Thoracic aorta (tissue), 2 donors: ENCODE measurements around the gene CENPL. TPM values are rescaled to one million over a fixed set of nuclear protein-coding genes. Genes with fewer than 3 reads are reported as not detected.
"Not testable (repeated sequence)": the region's sequence is repeated elsewhere in the genome, so short reads cannot be mapped to it uniquely, and the experiment has no call there.

Experiments
- ATAC-seq: fragments of 150-250 bp; one replicate; pipeline ENCODE4 v1.8.0; 2017; ENCODE audit warnings: low read depth; ENCODE audit not compliant: insufficient number of reproducible peaks, low FRiP score
- DNase-seq: peaks from one replicate; pipeline ENCODE4 v3.0.0-alpha.2; 2020; ENCODE audit warnings: low spot score
- H3K27ac ChIP-seq, 2 donors: fragments of 200-600 bp; sonication (generic); 1 replicate in 1 of 2; 2 replicates in 1 of 2; pipeline ENCODE4 v1.5.1; 2016; ENCODE audit warnings: mild to moderate bottlenecking in 2 of 2, moderate library complexity in 2 of 2
- H3K27me3 ChIP-seq: fragments of 200-600 bp; sonication (generic); replicated peaks from 2 replicates; pipeline ENCODE4 v1.6.0; 2016; ENCODE audit warnings: mild to moderate bottlenecking; ENCODE audit not compliant: insufficient read depth
- H3K36me3 ChIP-seq: fragments of 200-600 bp; sonication (generic); one replicate; pipeline ENCODE4 v1.5.1; 2016
- H3K4me1 ChIP-seq, 2 donors: fragments of 200-600 bp; sonication (generic); 1 replicate in 1 of 2; 2 replicates in 1 of 2; pipeline versions ENCODE4 v1.5.1 to v1.6.0; 2016; ENCODE audit warnings: low read depth in 2 of 2, mild to moderate bottlenecking in 1 of 2; ENCODE audit not compliant: control insufficient read depth in 1 of 2
- H3K4me3 ChIP-seq: fragments of 200-600 bp; sonication (generic); 2 replicates; pipeline ENCODE4 v1.5.1; 2016; ENCODE audit warnings: mild to moderate bottlenecking
- H3K9me3 ChIP-seq: fragments of 200-600 bp; sonication (generic); 2 replicates; pipeline ENCODE4 v1.5.1; 2016
- total RNA-seq, 2 donors: library from RNA; depleted of rRNA; stranded (reverse); fragments of >200 nt; gene quantifications; one replicate each; pipeline versions ENCODE4 v1.1.0 to v1.2.3, GENCODE V29; 2016
- TF ChIP-seq, protein P1 (sequence below): fragments of 200-600 bp; sonication (generic); IDR thresholded peaks from one replicate; pipeline ENCODE4 v1.5.1; 2019; ENCODE audit warnings: antibody characterized with exemption

Gene CENPL
- total RNA-seq, 2 donors from 2014 or later, result 1.5 to 3.3 TPM

DNA sequence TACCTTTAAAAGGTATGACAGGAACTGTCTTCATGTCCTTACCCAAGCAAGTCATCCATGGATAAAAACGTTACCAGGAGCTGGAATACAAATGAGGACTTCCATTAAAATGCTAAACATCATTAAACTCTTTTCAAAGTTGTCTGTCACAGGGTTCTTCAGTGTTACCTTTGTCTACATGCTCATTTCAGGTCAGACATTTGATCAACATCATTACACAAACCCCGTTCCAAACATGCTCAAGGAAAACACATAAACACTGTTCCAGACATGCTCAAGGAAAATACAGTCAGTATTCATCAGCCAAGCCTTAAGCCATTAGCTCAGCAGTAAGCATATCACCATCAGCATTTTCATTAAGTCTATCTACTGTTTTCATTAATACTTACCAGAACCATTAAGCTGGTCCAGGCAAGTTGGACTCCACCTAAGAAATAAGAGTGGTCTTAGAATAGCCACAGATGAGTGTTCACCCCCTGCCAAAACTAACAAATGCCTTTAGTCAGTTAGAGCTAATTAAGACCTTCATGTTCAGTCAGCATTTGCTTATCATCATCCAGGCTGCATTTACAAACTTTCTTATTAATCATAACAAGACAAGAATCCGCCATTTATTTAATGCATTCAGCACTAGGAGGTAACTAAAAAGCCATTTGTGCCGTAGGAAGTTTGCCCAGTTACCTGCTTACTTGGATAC lies 40.9 kb upstream of the CENPL start:
- no peak for ATAC-seq
- no peak overlapping the region for H3K27ac ChIP-seq
- TF ChIP-seq, protein P1, sequence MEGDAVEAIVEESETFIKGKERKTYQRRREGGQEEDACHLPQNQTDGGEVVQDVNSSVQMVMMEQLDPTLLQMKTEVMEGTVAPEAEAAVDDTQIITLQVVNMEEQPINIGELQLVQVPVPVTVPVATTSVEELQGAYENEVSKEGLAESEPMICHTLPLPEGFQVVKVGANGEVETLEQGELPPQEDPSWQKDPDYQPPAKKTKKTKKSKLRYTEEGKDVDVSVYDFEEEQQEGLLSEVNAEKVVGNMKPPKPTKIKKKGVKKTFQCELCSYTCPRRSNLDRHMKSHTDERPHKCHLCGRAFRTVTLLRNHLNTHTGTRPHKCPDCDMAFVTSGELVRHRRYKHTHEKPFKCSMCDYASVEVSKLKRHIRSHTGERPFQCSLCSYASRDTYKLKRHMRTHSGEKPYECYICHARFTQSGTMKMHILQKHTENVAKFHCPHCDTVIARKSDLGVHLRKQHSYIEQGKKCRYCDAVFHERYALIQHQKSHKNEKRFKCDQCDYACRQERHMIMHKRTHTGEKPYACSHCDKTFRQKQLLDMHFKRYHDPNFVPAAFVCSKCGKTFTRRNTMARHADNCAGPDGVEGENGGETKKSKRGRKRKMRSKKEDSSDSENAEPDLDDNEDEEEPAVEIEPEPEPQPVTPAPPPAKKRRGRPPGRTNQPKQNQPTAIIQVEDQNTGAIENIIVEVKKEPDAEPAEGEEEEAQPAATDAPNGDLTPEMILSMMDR, result no peak

DNA sequence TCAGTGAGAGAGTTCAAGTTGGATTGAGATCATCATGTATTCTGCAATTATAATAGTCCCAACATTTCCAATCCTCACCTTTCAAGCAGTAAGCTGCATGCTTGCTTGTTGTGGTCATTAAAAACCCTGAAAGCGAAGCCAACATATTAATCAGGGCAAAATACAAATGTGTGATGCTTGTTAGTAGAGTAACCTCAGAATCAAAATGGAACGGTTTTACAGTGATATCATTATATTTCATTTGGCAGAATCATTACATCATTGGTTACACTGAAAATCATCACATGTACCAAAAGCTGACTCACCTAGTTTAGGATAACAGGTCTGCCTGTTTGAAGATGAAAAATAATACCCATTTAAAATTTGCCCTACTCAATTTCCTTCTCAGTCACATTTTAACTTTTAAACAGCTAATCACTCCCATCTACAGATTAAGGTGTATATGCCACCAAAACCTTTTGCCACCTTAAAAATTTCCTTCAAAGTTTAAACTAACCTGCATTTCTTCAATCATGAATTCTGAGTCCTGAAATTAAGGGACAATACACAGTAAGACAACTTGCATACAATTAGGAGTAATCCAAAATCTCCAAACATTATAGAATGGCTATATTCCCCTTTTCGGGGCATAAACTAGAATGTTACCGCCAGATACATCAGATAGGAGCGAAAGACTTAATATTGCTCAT lies 39.6 kb upstream of the CENPL start:
- no peak for ATAC-seq
- H3K27ac ChIP-seq, result no peak overlapping the region
- DNase-seq, result no peak
- no peak overlapping the region for H3K4me3 ChIP-seq
- H3K9me3 ChIP-seq, result no peaks in the 10 kb centered on the region
- H3K27me3 ChIP-seq, result no peaks in the 10 kb centered on the region
- H3K4me1 ChIP-seq, result peaks cover 12 to 32% of the 10 kb centered on the region in 2 donors
- TF ChIP-seq, protein P1, result no peak
- H3K36me3 ChIP-seq, result peaks cover 27% of the 10 kb centered on the region

More for the DNA sequence above, 40.9 kb upstream of the CENPL start:
- DNase-seq, result no peak
- no peaks in the 10 kb centered on the region for H3K27me3 ChIP-seq
- no peaks in the 10 kb centered on the region for H3K9me3 ChIP-seq
- no peak overlapping the region for H3K4me3 ChIP-seq
- H3K4me1 ChIP-seq, result peaks cover 14 to 39% of the 10 kb centered on the region in 2 donors
- peaks cover 27% of the 10 kb centered on the region for H3K36me3 ChIP-seq

DNA sequence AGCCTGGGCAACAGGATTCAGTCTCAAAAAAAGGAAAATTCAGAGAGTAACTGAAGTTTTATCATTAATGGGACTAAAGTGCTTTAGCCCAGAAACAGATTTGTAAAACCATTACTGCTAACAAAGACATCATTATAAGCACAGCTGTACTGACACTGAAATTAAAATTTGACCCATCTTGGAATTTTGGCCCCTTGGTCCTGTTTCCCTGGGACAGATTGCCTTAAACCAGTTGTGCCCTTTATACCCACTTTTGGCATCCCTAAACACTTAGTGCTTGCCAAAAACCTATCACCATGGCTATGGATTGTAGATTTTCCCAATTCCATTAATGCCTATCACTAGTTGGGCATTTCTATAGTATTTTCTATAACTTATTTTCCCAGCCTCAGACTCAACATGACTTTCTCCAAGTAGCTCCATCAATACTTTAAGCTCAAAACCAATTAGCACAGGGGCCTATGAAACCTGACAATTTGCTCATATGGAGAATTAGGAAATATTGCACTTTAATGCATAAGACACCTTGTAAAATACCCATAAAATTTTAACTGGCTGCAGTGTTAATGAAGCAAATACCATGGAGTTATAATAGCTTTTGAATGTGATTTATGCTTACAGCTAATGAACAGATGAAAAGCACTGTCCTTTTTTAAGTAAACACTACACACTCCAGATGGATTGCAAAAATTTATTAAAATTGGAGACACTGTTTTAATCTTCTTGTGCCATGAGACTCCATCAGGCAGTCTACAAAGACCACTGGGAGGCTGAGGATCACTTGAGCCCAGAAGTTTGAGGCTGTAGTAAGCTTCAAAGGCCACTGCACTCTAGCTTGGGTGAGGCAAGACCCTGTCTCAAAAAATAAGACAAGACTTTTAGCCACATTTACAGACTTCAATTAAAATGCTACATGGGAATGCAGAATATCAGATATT lies 38.8 kb upstream of the CENPL start:
- Histone ChIP-seq H3K27ac (no peak overlapping the region), H3K36me3 (peaks cover 27% of the 10 kb centered on the region), H3K9me3 (no peaks in the 10 kb centered on the region), H3K4me1 (peaks cover 11 to 25% of the 10 kb centered on the region in 2 donors), H3K4me3 (no peak overlapping the region), H3K27me3 (no peaks in the 10 kb centered on the region)
- no peak for DNase-seq
- no peak for ATAC-seq
- TF ChIP-seq, protein P1, result no peak

DNA sequence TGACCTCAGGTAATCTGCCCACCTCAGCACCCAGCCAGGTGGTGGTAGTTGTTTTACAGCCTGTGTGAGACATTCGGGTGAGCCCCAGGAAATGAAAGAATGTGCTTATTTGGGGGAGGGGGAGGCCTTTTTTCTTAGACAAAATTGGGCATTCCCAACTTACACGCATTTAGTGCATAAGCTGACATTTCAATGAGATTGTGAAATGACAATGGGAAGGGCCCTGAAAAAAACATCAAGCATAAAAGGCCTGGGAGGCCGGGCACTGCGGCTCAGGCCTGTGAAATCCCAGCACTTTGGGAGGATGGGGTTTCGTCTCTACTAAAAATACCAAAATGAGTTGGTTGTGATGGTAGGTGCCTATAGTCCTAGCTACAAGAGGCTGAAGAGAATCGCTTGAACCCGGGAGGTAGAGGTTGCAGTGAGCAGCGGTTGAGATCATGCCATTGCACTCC lies 38.1 kb upstream of the CENPL start:
- H3K9me3 ChIP-seq, result no peaks in the 10 kb centered on the region
- H3K4me3 ChIP-seq, result no peak overlapping the region
- H3K4me1 ChIP-seq, result peaks cover 11 to 25% of the 10 kb centered on the region in 2 donors
- TF ChIP-seq, protein P1, result no peak
- no peak overlapping the region for H3K27ac ChIP-seq
- no peaks in the 10 kb centered on the region for H3K27me3 ChIP-seq
- peaks cover 27% of the 10 kb centered on the region for H3K36me3 ChIP-seq
- ATAC-seq (no peak), DNase-seq (no peak)

DNA sequence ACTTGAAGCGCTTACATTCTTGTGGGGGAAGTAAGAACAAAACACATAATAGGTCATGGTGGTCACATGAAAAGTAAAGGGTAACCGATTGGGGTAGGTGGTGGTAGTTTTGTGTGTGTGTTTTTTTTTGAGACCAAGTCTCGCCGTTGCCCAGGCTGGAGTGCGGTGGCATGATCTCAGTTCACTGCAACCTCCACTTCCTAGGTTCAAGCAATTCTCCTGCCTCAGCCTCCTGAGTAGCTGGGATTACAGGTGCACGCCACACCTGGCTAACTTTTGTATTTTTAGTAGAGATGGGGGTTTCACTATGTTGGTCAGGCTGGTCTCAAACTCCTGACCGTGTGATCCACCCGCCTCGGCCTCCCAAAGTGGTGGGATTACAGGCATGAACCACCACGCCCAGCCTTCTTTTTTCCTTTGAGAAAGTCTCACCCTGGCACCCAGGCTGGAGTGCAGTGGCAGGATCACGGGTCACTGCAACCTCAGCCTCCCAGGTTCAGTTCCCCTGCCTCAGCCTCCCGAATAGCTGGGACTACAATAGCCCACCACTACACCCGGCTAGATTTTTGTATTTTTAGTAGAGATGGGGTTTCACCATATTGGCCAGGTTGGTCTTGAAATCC lies 37.6 kb upstream of the CENPL start:
- peaks cover 27% of the 10 kb centered on the region for H3K36me3 ChIP-seq
- not testable (repeated sequence) for DNase-seq, ATAC-seq, H3K9me3 ChIP-seq, H3K4me3 ChIP-seq, H3K27me3 ChIP-seq, H3K27ac ChIP-seq
- H3K4me1 ChIP-seq, result peaks cover 11 to 22% of the 10 kb centered on the region in 2 donors
